Caki2 (cell line): ENCODE measurements around the gene HOXA6. TPM values are rescaled to one million over a fixed set of nuclear protein-coding genes. Genes with fewer than 3 reads are reported as not detected.
A peak's percentile ranks its signal among the peaks of the same experiment; 100 is the strongest.

ENCODE experiments used
- DNase-seq: peaks from one replicate; pipeline ENCODE4 v3.0.0-alpha.2; 2015; ENCODE audit warnings: low read depth
- in situ Hi-C: cut with HindIII; loops from 2 replicates; pipeline ENCODE4 v1.10.0; 2016; ENCODE audit warnings: low sequenced_read_pairs, low pct_unique_long_range_greater_than_20kb, mixed read lengths
- total RNA-seq: library from RNA; depleted of rRNA; stranded (reverse); fragments of >200 nt; shearing (Covaris generic); gene quantifications from 2 replicates; pipeline ENCODE4 v1.2.3, GENCODE V29; 2014; ENCODE audit warnings: low replicate concordance

Gene HOXA6
- total RNA-seq, 1 experiment from 2014 or later: 1.2 TPM

DNA sequence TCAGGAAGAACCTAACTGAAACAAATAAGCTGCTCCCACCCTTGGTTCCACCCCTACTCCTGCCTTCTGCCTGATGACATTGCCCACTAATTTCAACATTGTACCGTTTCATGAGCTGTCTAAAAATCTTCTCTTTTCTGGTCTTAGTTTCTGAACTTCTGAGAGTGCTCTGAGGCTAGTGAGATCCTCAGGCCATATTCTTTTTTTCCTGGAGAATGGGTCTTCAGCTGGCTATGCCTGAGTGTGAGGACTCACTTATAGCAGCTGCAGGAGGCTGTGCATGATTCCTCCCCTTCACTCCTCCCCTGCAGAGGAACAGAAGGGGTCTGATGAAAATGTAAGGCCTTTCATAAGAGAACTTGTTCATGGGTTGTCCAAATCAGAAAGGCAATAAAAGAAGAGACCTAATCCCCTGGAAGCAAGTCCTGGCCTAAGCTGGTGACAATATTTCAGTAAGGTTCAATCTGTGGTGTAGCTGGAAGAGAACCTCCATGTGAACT lies 28.1 kb downstream of the HOXA6 start:
- in situ Hi-C loops: no loop called here
- DNase-seq: no peak

DNA sequence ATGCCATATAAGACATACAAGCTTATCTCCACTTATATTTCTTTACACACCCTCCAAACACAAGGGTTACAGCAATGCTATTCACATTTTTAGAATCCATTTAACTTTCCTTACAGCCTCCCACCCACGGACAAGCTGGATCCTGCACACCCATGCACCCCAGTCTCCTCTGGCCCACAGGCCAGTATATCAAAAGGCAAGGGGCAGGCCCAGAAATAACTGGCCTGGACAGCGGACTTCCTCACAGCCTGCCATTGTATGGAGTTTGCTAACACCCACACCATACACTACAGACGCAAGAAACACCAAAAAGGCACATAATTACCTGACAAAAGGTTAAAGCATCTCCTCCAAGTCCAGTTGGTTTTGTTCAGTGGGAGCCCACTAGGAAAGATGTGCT lies 29.0 kb downstream of the HOXA6 start:
- DNase-seq: no peak
- in situ Hi-C loops: no loop called here

DNA sequence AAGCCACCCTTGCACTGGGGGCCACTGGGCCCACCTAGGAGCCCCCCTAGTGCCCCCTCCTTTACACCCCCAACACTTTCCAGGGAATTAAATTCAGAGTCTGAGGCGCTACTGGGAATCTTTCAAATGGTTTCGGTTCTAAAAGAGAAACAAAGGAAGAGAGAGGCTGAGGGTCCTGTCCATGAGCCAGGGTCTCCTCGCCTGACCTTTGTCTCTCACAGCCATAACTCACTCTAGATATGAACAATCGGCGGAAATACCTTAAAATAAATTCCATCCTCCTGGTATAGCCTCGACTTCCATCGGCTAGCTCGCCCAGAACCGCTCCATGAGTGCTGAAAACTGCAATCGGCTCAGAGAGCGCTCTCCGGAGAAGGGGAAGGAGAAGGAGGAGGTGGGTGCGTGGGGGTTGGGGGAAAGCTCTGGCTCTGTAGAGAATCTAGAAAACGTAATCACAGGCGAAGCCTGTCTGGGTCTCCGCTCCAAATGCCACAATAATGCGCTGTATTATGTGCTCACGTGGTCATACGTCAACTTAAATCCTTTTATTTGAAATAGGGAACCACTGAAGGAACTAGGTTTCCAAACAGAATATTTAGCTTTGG lies 29.6 kb downstream of the HOXA6 start:
- in situ Hi-C loops: no loop called here
- peak; percentile 80 for DNase-seq

DNA sequence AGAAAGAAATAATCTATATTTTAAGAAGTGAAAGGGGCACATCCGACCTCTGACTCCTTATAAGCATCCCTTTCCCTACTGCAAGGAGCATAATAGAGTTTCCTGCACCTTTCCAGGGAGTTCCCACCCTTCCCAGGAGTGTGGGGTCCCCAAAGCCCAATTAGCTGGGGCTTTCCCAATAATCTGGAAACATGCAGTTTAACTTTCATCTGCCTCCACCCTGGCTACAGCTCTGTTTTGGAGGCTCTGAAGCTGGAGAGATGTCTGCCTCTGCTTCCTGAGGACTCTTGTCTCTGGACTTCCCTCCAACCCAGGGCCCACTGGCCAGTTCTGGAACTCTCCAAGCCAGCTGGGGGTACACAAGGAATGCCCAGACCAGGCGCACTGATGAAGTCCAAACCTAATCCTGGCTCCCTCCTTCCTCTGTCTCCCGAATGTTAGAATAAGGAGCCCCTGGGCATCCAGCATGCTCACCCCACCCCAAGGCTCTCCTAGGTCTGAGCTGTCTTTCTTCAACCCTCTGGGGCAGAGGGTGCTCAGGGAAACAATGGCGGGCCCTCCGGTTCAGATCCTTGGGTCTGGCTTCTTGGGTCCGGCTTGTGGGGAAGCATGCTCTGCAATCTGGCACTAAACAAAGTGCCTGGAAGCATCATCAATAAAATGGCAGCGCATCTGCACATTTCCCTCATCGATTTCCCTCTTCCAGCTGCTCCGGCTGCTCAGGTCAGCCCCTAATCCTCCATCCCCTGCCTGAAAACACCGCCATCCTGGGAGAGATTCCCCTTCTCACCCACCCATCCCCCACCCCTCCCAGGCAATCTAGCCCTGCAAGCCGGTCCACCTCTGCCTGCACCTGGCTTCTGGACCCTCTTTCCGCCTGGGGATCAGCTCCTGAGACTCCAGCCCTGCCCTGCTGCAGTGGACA lies 30.4 kb downstream of the HOXA6 start:
- in situ Hi-C loops: no loop called here
- peak; percentile 62 for DNase-seq

DNA sequence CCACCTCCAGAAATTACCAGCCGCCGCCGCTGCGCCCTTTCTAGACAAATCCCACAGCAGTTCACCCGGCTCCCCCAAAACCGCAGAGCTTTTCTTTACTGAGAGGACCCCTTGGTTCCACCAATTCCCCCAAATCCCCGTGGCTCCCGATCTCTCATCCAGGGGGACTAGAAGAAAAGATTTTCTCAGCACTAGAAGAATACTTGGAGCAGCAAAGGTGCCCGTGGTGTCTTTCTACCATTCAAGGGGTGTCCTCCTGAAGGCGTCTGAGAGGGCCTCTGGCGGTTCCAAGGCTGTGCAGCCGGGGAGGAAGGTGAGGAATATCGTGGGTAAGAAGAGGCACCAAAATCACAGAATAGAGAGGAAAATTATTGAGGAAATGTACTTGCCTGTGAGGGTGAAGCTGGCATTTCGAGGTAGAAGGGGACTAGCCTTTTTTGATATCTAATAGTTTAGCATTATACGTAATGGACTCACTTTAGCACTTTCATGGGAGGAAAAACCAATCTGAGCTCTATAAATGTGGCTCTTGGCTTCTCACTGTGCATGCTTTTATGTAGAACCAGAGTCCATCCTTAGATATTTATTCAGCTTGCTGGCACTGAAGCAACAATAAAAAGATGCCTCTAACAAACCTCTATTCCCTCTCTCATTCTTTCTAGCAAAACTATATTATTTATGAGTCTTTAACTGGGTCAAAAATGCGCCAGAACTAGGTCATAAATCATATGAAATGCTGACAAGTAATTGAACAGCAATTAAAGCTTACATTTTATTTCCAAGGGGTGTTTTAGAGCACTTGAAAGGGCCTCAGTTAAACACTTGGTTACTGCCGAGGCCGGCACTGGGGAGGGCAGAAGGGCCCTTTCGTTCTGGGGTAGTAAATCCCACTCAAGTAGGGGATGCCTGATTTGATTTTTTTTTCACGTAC lies 31.3 kb downstream of the HOXA6 start:
- in situ Hi-C loops: no loop called here
- peak; percentile 62 for DNase-seq

DNA sequence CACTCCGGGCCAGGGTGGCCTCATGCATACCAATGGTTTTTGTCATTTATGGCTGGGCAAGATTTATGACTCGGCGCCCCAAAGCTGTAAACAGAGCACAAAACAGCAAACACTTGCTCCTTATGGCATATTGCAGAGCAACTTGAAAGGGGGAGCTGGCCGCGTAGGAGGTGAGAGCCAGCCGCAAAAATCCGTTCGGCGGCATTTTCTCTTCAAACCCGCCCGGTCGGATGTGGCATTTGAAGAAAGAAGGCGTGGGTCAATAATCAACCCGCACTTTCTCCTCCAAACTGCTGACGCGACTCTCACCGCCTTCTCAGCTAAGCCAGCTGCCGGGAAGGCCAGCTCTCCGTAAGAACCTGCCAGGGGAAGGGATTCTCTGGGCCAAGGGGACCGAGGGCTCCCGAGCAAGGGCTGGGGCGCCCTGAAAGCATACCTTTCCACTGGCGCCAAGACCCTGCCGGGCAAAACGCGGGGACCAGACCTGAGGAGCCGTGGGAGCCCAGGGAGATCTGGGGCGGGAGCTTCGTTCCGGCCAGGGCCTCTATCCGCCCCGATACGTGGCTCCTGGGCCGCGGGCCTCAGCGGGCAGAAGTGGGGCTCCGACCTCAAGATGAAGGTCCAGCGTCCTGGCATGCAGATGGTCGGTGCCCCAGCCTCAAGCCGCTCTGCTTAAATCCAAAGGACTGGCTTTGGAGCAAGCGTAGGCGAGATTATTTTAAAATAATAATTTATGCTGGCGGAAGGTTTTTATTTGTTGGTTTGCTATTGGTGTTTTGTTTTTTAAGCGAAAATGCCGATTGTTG lies 32.1 kb downstream of the HOXA6 start:
- in situ Hi-C loops: no loop called here

DNA sequence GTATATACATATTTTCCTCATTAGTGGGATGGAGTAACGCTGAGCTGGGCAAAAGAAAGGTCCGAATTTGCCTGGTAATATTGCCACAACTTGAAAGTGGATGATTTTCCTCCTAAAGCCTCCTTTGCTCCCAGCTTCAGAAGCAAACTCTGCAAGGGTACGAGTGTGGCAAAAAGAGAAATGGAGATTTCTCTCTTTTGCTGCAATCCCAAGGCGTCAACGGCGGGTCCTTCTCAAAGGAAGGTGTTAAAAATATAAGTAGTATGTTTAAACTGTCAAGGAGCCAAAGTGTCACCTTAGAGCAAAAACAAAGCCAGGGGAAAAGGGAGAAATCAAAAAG lies 32.7 kb downstream of the HOXA6 start:
- in situ Hi-C loops: no loop called here
- no peak for DNase-seq

More for the DNA sequence above, 32.1 kb downstream of the HOXA6 start:
- peak; percentile 94 for DNase-seq

DNA sequence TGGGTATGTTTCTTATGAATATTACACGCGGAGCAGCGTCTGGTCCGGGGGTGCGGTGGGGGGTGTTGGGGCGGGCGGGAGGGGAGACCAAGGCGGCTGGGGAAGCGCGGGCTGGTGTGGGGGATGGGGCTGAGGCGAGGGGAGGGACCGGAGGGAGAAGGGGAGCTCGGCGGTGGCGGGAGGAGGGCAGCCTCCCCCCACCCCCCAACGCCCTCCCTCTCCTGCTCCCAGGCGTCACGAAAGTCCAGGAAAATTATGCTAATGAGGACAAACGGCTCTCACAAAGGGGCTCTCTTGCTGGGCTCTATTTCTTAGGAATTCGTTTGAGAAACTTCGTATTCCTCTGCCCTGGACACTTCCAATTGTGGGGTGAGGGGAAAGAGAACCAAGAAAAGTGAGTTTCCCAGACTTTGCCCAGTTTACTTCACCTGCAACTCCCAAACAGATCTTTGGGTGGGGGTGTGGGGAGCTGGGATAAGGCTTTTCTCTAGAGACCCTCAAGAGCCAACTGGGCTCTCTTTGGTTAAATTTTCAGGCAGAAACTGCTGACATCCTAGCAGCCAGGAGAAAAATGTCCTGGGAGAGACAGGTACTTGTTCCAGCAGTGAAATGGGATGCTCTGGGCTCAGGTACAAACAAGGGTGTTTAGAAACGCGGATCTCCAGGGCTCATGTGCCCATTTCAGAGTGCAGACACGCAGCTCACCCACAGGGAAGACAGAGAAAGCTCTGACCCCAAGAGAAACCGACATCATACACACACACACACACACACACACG lies 33.4 kb downstream of the HOXA6 start:
- DNase-seq: peak; percentile 91
- in situ Hi-C loops: no loop called here

DNA sequence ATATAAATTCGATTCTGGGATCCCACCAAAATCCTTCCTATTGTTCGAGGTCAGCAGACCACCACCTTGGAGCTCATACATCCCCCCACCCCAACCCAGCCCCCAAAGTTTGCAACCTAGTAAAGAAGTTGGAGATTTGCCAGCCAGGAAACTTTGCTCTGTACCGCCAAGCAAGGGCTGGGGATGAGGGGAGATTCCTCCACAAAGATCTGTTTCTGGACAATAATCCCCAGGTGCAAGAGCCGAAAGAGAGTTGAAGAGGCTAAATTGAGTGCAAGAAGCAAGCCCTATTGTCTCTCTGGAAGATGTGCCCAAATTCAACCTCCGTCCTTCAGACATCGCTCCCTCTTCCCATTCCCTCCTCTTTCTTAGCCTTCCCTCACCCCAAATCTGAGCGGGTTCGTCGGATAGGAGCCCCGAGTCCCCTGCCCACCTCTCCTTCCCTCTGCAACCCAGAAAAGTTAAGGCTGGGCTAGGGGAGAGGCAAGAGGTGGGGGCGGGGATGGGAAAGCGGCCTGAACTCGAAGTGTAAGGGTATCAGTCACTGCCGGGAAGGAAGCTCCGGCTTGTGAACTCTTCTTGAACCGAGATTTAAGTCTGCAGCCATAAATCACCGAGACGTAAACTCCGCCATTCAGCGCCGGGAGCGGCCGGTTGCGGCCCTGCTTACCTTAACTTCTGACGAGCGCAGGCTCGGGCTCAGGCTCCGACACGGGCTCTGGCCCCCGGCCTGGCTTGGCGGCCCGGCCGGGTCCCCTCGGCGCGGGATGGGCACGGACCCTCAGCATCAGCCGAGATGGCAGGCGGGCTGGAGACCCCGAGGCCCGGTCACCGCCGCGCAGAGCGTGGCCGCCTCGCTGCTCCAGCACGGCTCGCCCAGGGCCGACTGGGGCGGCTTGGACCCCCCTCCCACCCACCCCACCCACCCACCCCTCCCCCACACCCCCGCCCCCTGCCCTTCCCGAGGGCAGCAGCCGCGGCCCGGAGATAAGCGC lies 34.3 kb downstream of the HOXA6 start:
- in situ Hi-C loops: no loop called here
- peak; percentile 87 for DNase-seq

DNA sequence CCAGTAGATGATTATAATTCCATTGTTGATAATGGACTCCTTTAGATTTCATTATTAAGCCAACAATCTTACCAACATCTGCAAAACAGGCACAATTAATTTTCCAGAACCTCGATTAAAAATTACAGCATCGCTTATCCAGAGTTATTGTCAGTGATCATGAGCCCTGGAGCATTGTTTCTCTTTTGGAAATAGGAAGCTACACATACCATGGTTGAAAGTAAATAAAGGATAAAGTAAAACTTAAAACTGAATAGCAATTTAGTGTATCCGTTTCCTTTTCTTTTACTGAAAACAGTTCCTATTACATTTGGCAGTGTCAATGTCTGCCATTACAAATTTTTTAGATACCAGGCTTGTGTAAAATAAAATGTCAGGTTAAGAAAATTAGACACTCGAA lies 35.2 kb downstream of the HOXA6 start:
- in situ Hi-C loops: no loop called here
- DNase-seq: peak; percentile 22

DNA sequence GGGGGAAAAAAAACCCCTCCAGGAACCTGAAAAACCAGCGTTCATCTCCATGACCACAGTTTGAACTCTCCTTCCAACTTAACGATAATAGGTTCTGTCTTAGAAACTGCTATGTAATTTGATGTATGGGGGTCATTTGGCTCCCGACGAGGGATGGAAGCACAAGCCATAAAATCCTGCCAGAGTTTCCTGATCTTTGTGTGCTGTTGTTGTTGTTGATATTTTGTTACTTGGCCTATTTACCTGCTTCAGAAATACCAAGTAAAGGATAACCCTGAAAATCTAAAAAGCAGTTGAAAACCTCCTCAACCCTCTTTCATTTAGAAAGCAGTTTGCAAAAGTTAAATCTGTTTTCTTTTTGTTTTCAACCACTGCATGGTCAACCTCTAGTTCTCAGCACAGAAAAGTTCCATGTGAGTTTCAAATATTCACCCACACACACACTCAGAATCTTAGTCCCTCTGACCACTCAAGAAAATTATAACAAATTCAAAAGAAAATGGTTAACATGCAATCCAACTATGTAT lies 35.8 kb downstream of the HOXA6 start:
- DNase-seq: peak; percentile 68
- in situ Hi-C loops: no loop called here

DNA sequence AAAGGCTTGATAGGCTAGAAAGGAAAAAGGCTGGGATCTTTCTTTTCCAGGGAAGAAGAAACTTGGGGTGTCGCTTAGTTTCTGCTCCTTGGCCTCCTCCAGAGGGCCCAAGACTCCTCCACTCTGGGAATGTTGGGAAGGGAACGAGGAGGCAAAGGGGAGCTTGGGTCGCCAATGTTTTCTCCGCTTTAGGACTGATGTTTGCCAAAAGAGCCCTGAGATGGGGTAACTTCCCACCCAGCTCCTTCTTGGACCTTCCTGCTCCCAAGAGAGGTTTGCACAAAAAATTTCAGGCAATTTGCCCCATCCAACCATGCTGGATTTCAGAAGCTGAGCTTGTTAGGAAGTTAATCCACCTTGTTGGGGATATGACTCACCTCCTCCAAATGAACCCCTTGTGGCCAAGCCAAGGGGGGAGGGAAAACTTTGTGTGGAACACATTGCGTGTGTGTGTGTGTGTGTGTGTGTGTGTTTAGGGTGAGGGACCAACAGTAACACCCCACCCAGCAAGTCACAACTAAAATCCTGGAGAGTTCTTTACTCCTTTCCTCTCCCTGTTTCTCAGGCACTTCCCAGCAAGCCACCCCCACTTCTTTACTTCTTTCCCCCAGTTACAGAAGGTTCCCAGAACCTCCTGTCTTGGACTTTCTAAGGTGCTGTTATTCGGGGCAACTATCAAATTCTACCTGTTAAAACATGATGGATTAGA lies 36.4 kb downstream of the HOXA6 start:
- in situ Hi-C loops: no loop called here

DNA sequence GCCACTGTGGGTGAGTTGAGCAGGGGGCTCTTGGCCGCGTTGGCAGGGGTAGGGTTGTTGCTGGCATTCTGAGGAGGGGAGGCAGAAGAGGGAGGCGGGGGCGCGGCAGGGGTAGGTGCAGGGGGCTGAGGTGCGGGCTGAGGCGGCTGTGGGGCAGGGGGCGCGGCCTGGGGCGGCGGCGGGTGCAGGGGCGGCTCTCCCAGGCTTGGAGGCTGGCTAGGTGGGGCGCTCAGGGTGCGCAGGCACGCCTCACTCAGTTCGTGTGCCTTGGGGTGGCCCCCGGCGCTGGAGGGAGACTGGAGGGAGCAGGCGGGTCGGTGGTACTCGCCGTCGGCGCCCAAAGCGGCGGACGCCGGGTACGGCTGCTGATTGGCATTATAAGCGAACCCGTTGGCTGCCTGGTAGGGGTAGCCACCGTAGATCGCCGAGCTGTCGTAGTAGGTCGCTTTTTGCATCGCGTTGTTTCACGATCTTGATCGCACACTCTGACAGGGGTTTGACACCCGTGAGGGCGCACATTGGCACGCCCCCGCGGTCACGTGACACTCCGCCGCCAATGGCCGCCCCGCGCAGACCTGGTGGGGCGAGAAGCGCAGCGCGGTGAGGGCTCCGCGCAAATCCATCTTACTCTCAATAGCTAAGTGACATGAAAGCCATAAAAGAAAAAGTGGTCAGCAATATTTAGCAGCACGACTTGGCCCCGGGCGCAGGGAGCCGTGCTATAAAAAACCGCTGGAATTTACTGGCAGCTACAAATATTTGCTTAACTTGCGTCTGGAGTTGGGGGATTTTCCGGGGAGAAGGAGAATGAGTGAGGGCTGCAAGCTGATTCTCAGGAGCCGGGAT lies 37.2 kb downstream of the HOXA6 start:
- in situ Hi-C loops: no loop called here
- peak; percentile 56 for DNase-seq

More for the DNA sequence above, 36.4 kb downstream of the HOXA6 start:
- DNase-seq: peak; percentile 72

DNA sequence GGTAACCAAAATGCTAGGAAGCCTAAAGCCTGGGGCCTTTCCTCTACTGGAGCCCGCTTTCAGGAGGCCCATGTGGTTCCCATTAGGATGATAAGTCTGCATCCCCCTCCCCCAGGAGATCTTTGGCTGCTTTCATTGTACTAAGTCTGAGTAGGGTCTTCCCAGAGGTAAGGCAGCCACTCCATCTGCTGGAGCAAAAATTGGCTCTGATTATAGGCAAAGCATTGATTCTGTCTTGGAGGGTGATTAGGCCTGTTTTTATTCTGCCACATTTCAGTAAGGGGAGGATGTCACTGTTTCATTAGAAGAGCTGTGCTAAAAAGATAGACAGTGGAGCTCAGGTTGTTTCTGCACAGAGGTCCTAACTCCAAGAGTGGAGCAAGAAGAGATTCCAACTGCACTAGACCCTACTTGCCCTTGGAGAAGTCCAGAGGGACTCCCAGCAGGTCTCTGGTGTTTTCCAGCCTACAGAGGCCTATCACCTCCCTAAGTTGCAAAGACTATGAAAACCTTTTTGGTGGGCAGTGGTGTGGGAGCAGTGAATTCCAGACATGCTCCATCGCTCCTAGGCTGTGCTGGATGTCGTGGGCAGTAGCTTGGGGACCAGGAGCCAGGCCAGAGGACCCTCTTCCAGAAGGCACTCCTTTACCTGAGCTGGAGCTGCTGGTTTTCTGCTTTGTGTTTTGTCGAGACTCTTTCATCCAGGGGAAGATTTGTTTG lies 37.9 kb downstream of the HOXA6 start:
- no peak for DNase-seq
- in situ Hi-C loops: no loop called here
